ENCODE data around the gene SAPCD1. TPM values are rescaled to one million over a fixed set of nuclear protein-coding genes. Genes with fewer than 3 reads are reported as not detected.

The SAPCD1 gene
- total RNA-seq, 1 experiment from 2014 or later = 18.2 TPM

DNA sequence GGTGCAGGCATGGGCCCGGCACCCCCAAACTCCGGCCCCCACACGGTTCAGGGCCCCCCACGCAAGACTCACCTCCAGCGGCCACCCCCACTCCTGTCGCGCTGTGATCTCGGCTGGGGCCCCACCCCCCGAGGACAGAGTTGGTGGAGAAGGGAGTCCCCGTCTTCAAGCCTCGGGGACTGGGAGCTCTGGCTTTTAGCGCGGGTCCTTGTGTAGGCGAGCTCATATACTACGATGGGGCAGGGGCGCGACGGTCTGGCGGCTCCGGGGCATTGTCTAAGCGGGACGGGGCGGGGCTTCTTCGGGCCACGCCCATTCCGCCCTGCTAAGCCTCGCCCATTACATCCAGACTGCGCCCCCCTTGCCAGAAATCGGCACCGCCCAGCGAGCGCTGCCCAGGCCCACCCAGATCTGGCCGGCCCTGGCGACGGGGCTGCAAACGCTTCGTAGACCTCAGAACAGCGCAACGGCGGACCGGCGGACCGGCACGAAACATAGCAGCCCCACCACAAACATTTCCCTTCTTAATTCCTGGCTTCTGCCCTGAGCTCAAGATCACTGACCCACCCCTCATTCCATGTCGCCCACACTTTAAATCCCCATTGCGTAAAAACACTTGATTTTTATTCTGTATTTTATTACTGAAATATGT is 32.4 kb upstream of the SAPCD1 start:
- DNase-seq (ENCODE audit: low read depth, low spot score) (peak; percentile 56), ATAC-seq (peak; percentile 79)
- H4K20me1 ChIP-seq (ENCODE audit: insufficient read depth) = no peaks in the 10 kb centered on the region; the same call in 1 of the 2 replicates
- CTCF ChIA-PET = interaction anchor here (0.6 to 2.3 kb wide), 5 partner anchors 8 to 132 kb away, joined by 3 to 13 read pairs (median 4); partner anchors contain the start of gene NEU1
- H3K4me2 ChIP-seq (ENCODE audit: low read length) = peak overlapping the region; percentile 98
- no peak overlapping the region for H2AFZ ChIP-seq (ENCODE audit: low read depth, low read length, poor library complexity, severe bottlenecking)
- H3K79me2 ChIP-seq (ENCODE audit: insufficient read depth, low read length) = peaks cover 30% of the 10 kb centered on the region
- H3K27me3 ChIP-seq (ENCODE audit: insufficient read depth, low read length) = no peaks in the 10 kb centered on the region
- no TSS peak for BruUV-seq (replicated peaks)
- peaks cover 12 to 39% of the 10 kb centered on the region in 2 experiments for H3K4me1 ChIP-seq (ENCODE audit: control insufficient read depth in 1 of 2, insufficient read depth in 2 of 2, low read length in 2 of 2)
- POLR2A ChIA-PET = interaction anchor here (1.4 to 2.2 kb wide), 4 partner anchors 9 to 97 kb away, joined by 5 to 12 read pairs (median 9); partner anchors contain the start of genes ABHD16A, HSPA1B and MSH5
- no peaks in the 10 kb centered on the region for H3K9me3 ChIP-seq (ENCODE audit: control insufficient read depth in 1 of 2, insufficient read depth in 1 of 2, low read depth in 1 of 2, low read length in 2 of 2)
- intact Hi-C loops (cut with micrococcal nuclease) = loop anchor here (2.0 kb wide), 1 partner anchor 49 kb away; the partner anchor contains the start of gene LY6G5C
- peak overlapping the region; percentile 90 for H3K27ac ChIP-seq (ENCODE audit: low read depth, low read length)
- no peak for TF ChIP-seq JUND (IDR thresholded peaks at IDR 0.05)
- no peak for TF ChIP-seq YY1 (IDR thresholded peaks at IDR 0.05; ENCODE audit: extremely low read depth, insufficient replicate concordance, low read depth, low read length)
- TF ChIP-seq POLR2AphosphoS5 (IDR thresholded peaks at IDR 0.05; ENCODE audit: low read depth, low read length) = peak; percentile 89
- TF ChIP-seq EZH2 (IDR thresholded peaks at IDR 0.05) = no peak
- TF ChIP-seq TCF7L2 (IDR thresholded peaks at IDR 0.05; ENCODE audit: borderline replicate concordance, extremely low read depth, insufficient read depth, insufficient read length) = no peak
- TF ChIP-seq, protein P1, sequence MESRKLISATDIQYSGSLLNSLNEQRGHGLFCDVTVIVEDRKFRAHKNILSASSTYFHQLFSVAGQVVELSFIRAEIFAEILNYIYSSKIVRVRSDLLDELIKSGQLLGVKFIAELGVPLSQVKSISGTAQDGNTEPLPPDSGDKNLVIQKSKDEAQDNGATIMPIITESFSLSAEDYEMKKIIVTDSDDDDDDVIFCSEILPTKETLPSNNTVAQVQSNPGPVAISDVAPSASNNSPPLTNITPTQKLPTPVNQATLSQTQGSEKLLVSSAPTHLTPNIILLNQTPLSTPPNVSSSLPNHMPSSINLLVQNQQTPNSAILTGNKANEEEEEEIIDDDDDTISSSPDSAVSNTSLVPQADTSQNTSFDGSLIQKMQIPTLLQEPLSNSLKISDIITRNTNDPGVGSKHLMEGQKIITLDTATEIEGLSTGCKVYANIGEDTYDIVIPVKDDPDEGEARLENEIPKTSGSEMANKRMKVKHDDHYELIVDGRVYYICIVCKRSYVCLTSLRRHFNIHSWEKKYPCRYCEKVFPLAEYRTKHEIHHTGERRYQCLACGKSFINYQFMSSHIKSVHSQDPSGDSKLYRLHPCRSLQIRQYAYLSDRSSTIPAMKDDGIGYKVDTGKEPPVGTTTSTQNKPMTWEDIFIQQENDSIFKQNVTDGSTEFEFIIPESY (IDR thresholded peaks at IDR 0.05; ENCODE audit: extremely low read depth, insufficient replicate concordance, low read length) = no peak
- no peak for TF ChIP-seq EGR1 (IDR thresholded peaks at IDR 0.05; ENCODE audit: low read depth)
- RAD21 ChIA-PET (ENCODE audit: low non-redundant PET in 1 of 2, low total read pairs in 2 of 2, uncharacterized antibody in 2 of 2, unreplicated experiment in 2 of 2) = interaction anchor here in 1 of 2 experiments (0.6 to 0.7 kb wide), 2 partner anchors 19 to 27 kb away, joined by 3 read pairs; partner anchors contain the start of gene ABHD16A
- peak overlapping the region; percentile 72 for H3K9ac ChIP-seq (ENCODE audit: low read length)
- peak overlapping the region; percentile 70 to 72 for H3K4me3 ChIP-seq (replicated peaks in 1 of 2; ENCODE audit: low read depth in 1 of 2, low read length in 2 of 2)
- H3K9me2 ChIP-seq (ENCODE audit: insufficient read depth) = no peaks in the 10 kb centered on the region
- peaks cover 28 to 31% of the 10 kb centered on the region in 2 experiments for H3K36me3 ChIP-seq (ENCODE audit: control insufficient read depth in 1 of 2, insufficient read depth in 2 of 2, low read length in 2 of 2)

All from HCT116 (cell line).